CD4-positive, alpha-beta T cell (primary cell): ENCODE data around the gene GSTA2. TPM values are rescaled to one million over a fixed set of nuclear protein-coding genes. Genes with fewer than 3 reads are reported as not detected.

Experiments used
- ATAC-seq: fragments of 200-7000 bp; cut with Tn5 transposase; one replicate; pipeline ENCODE4 v1.10.0; 2022; ENCODE audit warnings: mild to moderate bottlenecking; ENCODE audit not compliant: poor library complexity
- CTCF ChIA-PET: fragments of 350-600 bp; sonication (Branson Sonifier 250); formaldehyde crosslinking; loops from one replicate; lab custom pipeline; 2021; ENCODE audit warnings: antibody characterized with exemption, inconsistent platforms; lab: Charles Lee
- POLR2A ChIA-PET: fragments of 350-600 bp; sonication (Branson Sonifier 250); formaldehyde crosslinking; loops from one replicate; lab custom pipeline; 2021; ENCODE audit warnings: antibody characterized with exemption, inconsistent platforms; lab: Charles Lee
- DNase-seq, 14 experiments: peaks; one replicate each; pipeline ENCODE4 v3.0.0-alpha.2; 2013 to 2020; ENCODE audit warnings: mixed read lengths in 2 of 14
- H3K27ac ChIP-seq, 2 donors: one replicate each; pipeline versions ENCODE4 v1.5.1 to v1.7.0; 2013; ENCODE audit warnings: low read length in 2 of 2, low read depth in 1 of 2, mild to moderate bottlenecking in 1 of 2
- H3K27me3 ChIP-seq, 2 experiments: 1 replicate in 1 of 2; 2 replicates in 1 of 2; pipeline versions ENCODE4 v1.6.1 to v1.7.0; 2013; ENCODE audit warnings: low read length in 2 of 2, control low read depth in 1 of 2, mild to moderate bottlenecking in 1 of 2, moderate library complexity in 1 of 2; ENCODE audit not compliant: insufficient read depth in 2 of 2, control insufficient read depth in 1 of 2
- H3K36me3 ChIP-seq: one replicate; pipeline ENCODE4 v1.6.1; 2013; ENCODE audit warnings: low read length, control low read depth; ENCODE audit not compliant: insufficient read depth
- H3K4me1 ChIP-seq: one replicate; pipeline ENCODE4 v1.6.1; 2013; ENCODE audit warnings: low read length, control low read depth; ENCODE audit not compliant: insufficient read depth
- H3K4me3 ChIP-seq: one replicate; pipeline ENCODE4 v1.5.1; 2013; ENCODE audit warnings: mild to moderate bottlenecking, low read length, moderate library complexity
- H3K9me3 ChIP-seq, 2 experiments: 1 replicate in 1 of 2; 2 replicates in 1 of 2; pipeline versions ENCODE4 v1.6.1 to v1.7.0; 2013; ENCODE audit warnings: low read length in 2 of 2, mild to moderate bottlenecking in 2 of 2, control low read depth in 1 of 2, moderate library complexity in 1 of 2; ENCODE audit not compliant: control insufficient read depth in 1 of 2, insufficient read depth in 1 of 2
- H3K27ac Mint-ChIP-seq: one replicate; pipeline ENCODE4 v1.8.0; 2020; ENCODE audit warnings: mixed read lengths
- H3K27me3 Mint-ChIP-seq: one replicate; pipeline ENCODE4 v1.8.0; 2021; ENCODE audit warnings: mixed read lengths
- H3K36me3 Mint-ChIP-seq: one replicate; pipeline ENCODE4 v1.8.0; 2021; ENCODE audit warnings: low read depth, mixed read lengths
- H3K4me1 Mint-ChIP-seq: one replicate; pipeline ENCODE4 v1.8.0; 2021; ENCODE audit warnings: low read depth, mixed read lengths
- H3K4me3 Mint-ChIP-seq: one replicate; pipeline ENCODE4 v1.8.0; 2020; ENCODE audit warnings: mild to moderate bottlenecking, mixed read lengths
- H3K9me3 Mint-ChIP-seq: one replicate; pipeline ENCODE4 v1.8.0; 2020; ENCODE audit warnings: mixed read lengths
- CTCF ChIP-seq: fragments of 200-600 bp; IDR thresholded peaks from one replicate; pipeline ENCODE4 v1.8.0; 2022; ENCODE audit warnings: antibody characterized with exemption, mild to moderate bottlenecking
- intact Hi-C, 2 experiments: fragments of 100-400 bp; cut with DNase I in 1 of 2; cut with micrococcal nuclease in 1 of 2; formaldehyde crosslinking; loops; one replicate each; pipeline versions ENCODE4 v1.15.1 to v1.9.0; 2023 to 2025; cut with DNase I, micrococcal nuclease
- total RNA-seq, 174 experiments: library from RNA in 2 of 174; stranded (reverse) in 2 of 174; gene quantifications; one replicate each; pipeline ENCODE4 v1.2.3 and lab custom pipeline; 2021 to 2026

The GSTA2 gene
- total RNA-seq, 2 experiments from 2014 or later, result not detected

GRCh38 chr6:52704060-52704459, 59.2 kb downstream of the GSTA2 start:
- no peak for TF ChIP-seq CTCF
- ChIA-PET CTCF (no interaction called here), POLR2A (no interaction called here)
- Mint-ChIP-seq H3K4me3 (no peak overlapping the region), H3K27me3 (peaks cover 29% of the 10 kb centered on the region), H3K36me3 (no peaks in the 10 kb centered on the region), H3K27ac (no peak overlapping the region), H3K9me3 (peaks cover 5% of the 10 kb centered on the region), H3K4me1 (no peaks in the 10 kb centered on the region)
- no peaks in the 10 kb centered on the region for H3K36me3 ChIP-seq
- no peak overlapping the region for H3K4me3 ChIP-seq
- intact Hi-C loops, result no loop called here
- peaks cover 0 to 10% of the 10 kb centered on the region in 2 experiments for H3K9me3 ChIP-seq
- ATAC-seq, result no peak
- H3K4me1 ChIP-seq, result no peaks in the 10 kb centered on the region
- no peak overlapping the region for H3K27ac ChIP-seq
- DNase-seq, result no peak
- H3K27me3 ChIP-seq, result peaks cover 0 to 29% of the 10 kb centered on the region in 2 experiments

Other genes starting within 250 kb of the GSTA2 start
- 1 to 10 TPM; 7.1 to 7.6 TPM for gene TRAM2, start 186.4 kb downstream of the GSTA2 start, total RNA-seq
- 1 to 10 TPM; 3.4 TPM for gene TMEM14A, start 92.4 kb downstream of the GSTA2 start, total RNA-seq
- gene GSTA1, start 40.3 kb upstream of the GSTA2 start, total RNA-seq, result not detected
- not detected for gene GSTA5, start 77.3 kb upstream of the GSTA2 start, total RNA-seq
- gene GSTA3, start 146.2 kb upstream of the GSTA2 start, total RNA-seq, result not detected
- gene GSTA4, start 231.8 kb upstream of the GSTA2 start, total RNA-seq, result under 1 TPM in 1 of 2 experiments, not detected in 1; 0.25 TPM